ENCODE measurements around the gene NCAM2.

DNA sequence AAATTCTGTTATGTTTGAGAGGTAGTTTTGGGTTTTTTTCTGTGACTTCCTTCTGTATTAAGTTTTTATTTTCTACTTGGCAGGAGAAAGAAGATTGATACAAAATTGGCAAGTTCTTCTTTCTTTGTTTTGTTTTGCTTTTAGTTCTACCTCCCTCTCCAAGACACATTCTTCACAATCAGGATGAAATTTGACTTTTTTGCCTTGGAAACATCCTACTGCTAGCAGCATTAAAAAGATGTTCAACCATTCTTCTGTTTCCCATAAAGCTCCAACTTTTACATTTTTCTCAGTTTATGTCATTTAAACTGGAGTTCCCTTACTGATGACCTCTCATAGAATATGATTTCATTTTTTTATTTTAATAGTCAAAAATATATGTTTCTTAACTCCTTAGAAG is 234.8 kb downstream of the NCAM2 start:
- TF ChIP-seq, protein P1, sequence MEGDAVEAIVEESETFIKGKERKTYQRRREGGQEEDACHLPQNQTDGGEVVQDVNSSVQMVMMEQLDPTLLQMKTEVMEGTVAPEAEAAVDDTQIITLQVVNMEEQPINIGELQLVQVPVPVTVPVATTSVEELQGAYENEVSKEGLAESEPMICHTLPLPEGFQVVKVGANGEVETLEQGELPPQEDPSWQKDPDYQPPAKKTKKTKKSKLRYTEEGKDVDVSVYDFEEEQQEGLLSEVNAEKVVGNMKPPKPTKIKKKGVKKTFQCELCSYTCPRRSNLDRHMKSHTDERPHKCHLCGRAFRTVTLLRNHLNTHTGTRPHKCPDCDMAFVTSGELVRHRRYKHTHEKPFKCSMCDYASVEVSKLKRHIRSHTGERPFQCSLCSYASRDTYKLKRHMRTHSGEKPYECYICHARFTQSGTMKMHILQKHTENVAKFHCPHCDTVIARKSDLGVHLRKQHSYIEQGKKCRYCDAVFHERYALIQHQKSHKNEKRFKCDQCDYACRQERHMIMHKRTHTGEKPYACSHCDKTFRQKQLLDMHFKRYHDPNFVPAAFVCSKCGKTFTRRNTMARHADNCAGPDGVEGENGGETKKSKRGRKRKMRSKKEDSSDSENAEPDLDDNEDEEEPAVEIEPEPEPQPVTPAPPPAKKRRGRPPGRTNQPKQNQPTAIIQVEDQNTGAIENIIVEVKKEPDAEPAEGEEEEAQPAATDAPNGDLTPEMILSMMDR (IDR thresholded peaks at IDR 0.05): no peak
- no peak for TF ChIP-seq POLR2A (IDR thresholded peaks at IDR 0.05)
- TF ChIP-seq EP300 (IDR thresholded peaks at IDR 0.05): no peak

All from ovary (tissue), 3 donors.